Liver (tissue), 9 donors: ENCODE results near the gene AMBRA1. TPM values are rescaled to one million over a fixed set of nuclear protein-coding genes. Genes with fewer than 3 reads are reported as not detected.

Source experiments
- DNase-seq: peaks from one replicate; pipeline ENCODE4 v3.0.0-alpha.2; 2017; ENCODE audit warnings: low spot score
- H3K27ac ChIP-seq, 2 donors: one replicate each; pipeline ENCODE4 v1.7.0; 2013; ENCODE audit warnings: inconsistent platforms in 2 of 2, low read length in 2 of 2, control low read depth in 1 of 2, low read depth in 1 of 2, mild to moderate bottlenecking in 1 of 2
- H3K27me3 ChIP-seq, 4 donors: one replicate each; pipeline versions ENCODE4 v1.6.1 to v1.7.0; 2013; ENCODE audit warnings: low read length in 3 of 4, inconsistent platforms in 1 of 4, mild to moderate bottlenecking in 1 of 4, moderate library complexity in 1 of 4; ENCODE audit not compliant: control insufficient read depth in 4 of 4, insufficient read depth in 4 of 4
- H3K36me3 ChIP-seq, 4 donors: one replicate each; pipeline versions ENCODE4 v1.6.1 to v1.7.0; 2013; ENCODE audit warnings: low read length in 3 of 4, mild to moderate bottlenecking in 3 of 4, low read depth in 1 of 4, moderate library complexity in 1 of 4; ENCODE audit not compliant: control insufficient read depth in 4 of 4, insufficient read depth in 3 of 4
- H3K4me1 ChIP-seq, 4 donors: one replicate each; pipeline versions ENCODE4 v1.6.1 to v1.7.0; 2013; ENCODE audit warnings: low read length in 3 of 4, mild to moderate bottlenecking in 3 of 4, moderate library complexity in 1 of 4; ENCODE audit not compliant: control insufficient read depth in 4 of 4, insufficient read depth in 4 of 4
- H3K4me3 ChIP-seq, 3 donors: one replicate each; pipeline versions ENCODE4 v1.6.1 to v1.7.0; 2013; ENCODE audit warnings: low read length in 3 of 3, control low read depth in 1 of 3, low read depth in 1 of 3, mild to moderate bottlenecking in 1 of 3
- H3K9ac ChIP-seq, 2 donors: one replicate each; pipeline ENCODE4 v1.7.0; 2013; ENCODE audit warnings: low read length in 2 of 2, mild to moderate bottlenecking in 2 of 2, moderate library complexity in 2 of 2, control low read depth in 1 of 2, low read depth in 1 of 2
- H3K9me3 ChIP-seq, 4 donors: one replicate each; pipeline versions ENCODE4 v1.6.1 to v1.7.0; 2013; ENCODE audit warnings: low read length in 3 of 4; ENCODE audit not compliant: control insufficient read depth in 4 of 4
- EGR1 ChIP-seq, 2 donors: IDR thresholded peaks; 2 replicates each; pipeline ENCODE4 v1.6.1; 2016 to 2018; ENCODE audit warnings: antibody characterized with exemption in 2 of 2, low read depth in 2 of 2
- FOXA1 ChIP-seq: IDR thresholded peaks from 2 replicates; pipeline ENCODE4 v1.6.1; 2016; ENCODE audit warnings: antibody characterized with exemption
- FOXA2 ChIP-seq: IDR thresholded peaks from 2 replicates; pipeline ENCODE4 v1.6.1; 2016; ENCODE audit warnings: antibody characterized with exemption
- GABPA ChIP-seq, 2 donors: IDR thresholded peaks in 1 of 2; conservative IDR thresholded peaks in 1 of 2; 2 replicates each; pipeline ENCODE4 v1.6.1; 2016; ENCODE audit warnings: antibody characterized with exemption in 2 of 2, mild to moderate bottlenecking in 1 of 2, moderate library complexity in 1 of 2
- HNF4A ChIP-seq, 2 donors: conservative IDR thresholded peaks; 2 replicates each; pipeline ENCODE4 v1.6.1; 2016; ENCODE audit warnings: antibody characterized with exemption in 2 of 2, mild to moderate bottlenecking in 2 of 2
- HNF4G ChIP-seq: IDR thresholded peaks from 2 replicates; pipeline ENCODE4 v1.6.1; 2016; ENCODE audit warnings: antibody characterized with exemption
- MAX ChIP-seq: IDR thresholded peaks from 2 replicates; pipeline ENCODE4 v1.6.1; 2016; ENCODE audit warnings: antibody characterized with exemption
- NR2F2 ChIP-seq: IDR thresholded peaks from 2 replicates; pipeline ENCODE4 v1.6.1; 2016; ENCODE audit warnings: antibody characterized with exemption
- RAD21 ChIP-seq, 2 donors: IDR thresholded peaks; 2 replicates each; pipeline ENCODE4 v1.6.1; 2016; ENCODE audit warnings: antibody characterized with exemption in 2 of 2, mild to moderate bottlenecking in 2 of 2
- REST ChIP-seq: IDR thresholded peaks from 2 replicates; pipeline ENCODE4 v1.6.1; 2016; ENCODE audit warnings: antibody characterized with exemption, mild to moderate bottlenecking
- RXRA ChIP-seq, 2 donors: IDR thresholded peaks; 2 replicates each; pipeline ENCODE4 v1.6.1; 2017 to 2018; ENCODE audit warnings: antibody characterized with exemption in 2 of 2, mild to moderate bottlenecking in 1 of 2
- SP1 ChIP-seq: IDR thresholded peaks from 2 replicates; pipeline ENCODE4 v1.6.1; 2018; ENCODE audit warnings: antibody characterized with exemption, mild to moderate bottlenecking
- TAF1 ChIP-seq: conservative IDR thresholded peaks from 2 replicates; pipeline ENCODE4 v1.6.1; 2016; ENCODE audit warnings: antibody characterized with exemption, mild to moderate bottlenecking
- YY1 ChIP-seq: IDR thresholded peaks from 2 replicates; pipeline ENCODE4 v1.6.1; 2016; ENCODE audit warnings: antibody characterized with exemption, mild to moderate bottlenecking
- WGBS: extraction: QIAGEN DNeasy Blood & Tissue Kit; methylation state at CpG from one replicate; pipeline ENCODE4 v1.1.7; 2013; 5-methylcytosine and 5-hydroxymethylcytosine counted together
- polyA plus RNA-seq, 2 donors: library from polyadenylated mRNA; stranded (reverse) in 1 of 2; unstranded in 1 of 2; fragments of 200-250 nt in 1 of 2; fragments of >200 nt in 1 of 2; fragmentation: Nextera tagmentation in 1 of 2; extraction: Ambion mirVana in 1 of 2; gene quantifications; one replicate each; pipeline versions ENCODE4 v1.2.1 to v1.2.3, GENCODE V29; 2013 to 2015
- total RNA-seq, 2 donors: library from RNA; depleted of rRNA; stranded (reverse); fragments of >200 nt; gene quantifications; one replicate each; pipeline ENCODE4 v1.2.3, GENCODE V29; 2014
- TF ChIP-seq, protein P1 (sequence below): IDR thresholded peaks from 2 replicates; pipeline ENCODE4 v1.6.1; 2016; ENCODE audit warnings: antibody characterized with exemption
- donor health status: healthy.
- donor health status: healthy.
- donor health status: healthy.
- donor health status: healthy.
- donor health status: healthy.

AMBRA1 gene
- total and polyA plus RNA-seq, 4 donors, result 3.7 to 25.7 (median 15.1) TPM

GRCh38 chr11:46378811-46379481 is 214.9 kb downstream of the AMBRA1 start:
- Histone ChIP-seq H3K4me3 (no peak overlapping the region), H3K36me3 (peaks cover 6 to 38% (median 9%) of the 10 kb centered on the region in 4 donors), H3K9me3 (no peaks in the 10 kb centered on the region), H3K27me3 (no peaks in the 10 kb centered on the region), H3K27ac (no peak overlapping the region), H3K4me1 (peaks cover 4 to 13% (median 6%) of the 10 kb centered on the region in 4 donors), H3K9ac (no peak overlapping the region)
- no peak for DNase-seq
- WGBS, result 86% methylated on average over 20 of the region's 20 CpGs
- TF ChIP-seq NR2F2 (no peak), EGR1 (IDR thresholded peaks at IDR 0.05; ENCODE audit: low read depth in 2 of 2) (no peak), HNF4G (no peak), MAX (no peak), GABPA (IDR thresholded peaks at IDR 0.05 in 1 of 2, conservative IDR thresholded peaks at IDR 0.05 in 1 of 2) (no peak), RAD21 (IDR thresholded peaks at IDR 0.05) (no peak), FOXA2 (no peak), HNF4A (conservative IDR thresholded peaks at IDR 0.05) (no peak)
- TF ChIP-seq, protein P1, sequence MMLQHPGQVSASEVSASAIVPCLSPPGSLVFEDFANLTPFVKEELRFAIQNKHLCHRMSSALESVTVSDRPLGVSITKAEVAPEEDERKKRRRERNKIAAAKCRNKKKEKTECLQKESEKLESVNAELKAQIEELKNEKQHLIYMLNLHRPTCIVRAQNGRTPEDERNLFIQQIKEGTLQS, result no peak

DNA sequence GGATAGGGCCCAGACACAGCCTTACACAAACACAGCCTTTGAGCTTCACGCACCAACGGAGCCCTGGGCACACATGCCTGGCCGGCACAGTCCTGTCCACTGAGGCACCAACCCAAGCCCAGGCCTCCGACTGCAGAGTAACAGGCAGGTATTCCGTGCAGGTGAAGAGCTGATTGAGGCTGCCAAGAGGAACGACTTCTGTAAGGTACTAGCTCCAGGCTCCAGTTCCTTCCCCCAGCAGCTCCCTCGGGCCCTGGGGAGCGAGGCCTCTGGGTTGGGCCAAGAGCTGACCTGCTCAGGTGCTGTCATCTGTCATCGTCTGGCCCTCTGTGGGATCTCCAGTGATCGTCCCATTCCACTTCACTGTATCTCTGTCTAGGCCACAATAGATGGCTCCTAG is 215.5 kb downstream of the AMBRA1 start:
- no peaks in the 10 kb centered on the region for H3K27me3 ChIP-seq
- DNase-seq, result no peak
- peaks cover 6 to 41% (median 11%) of the 10 kb centered on the region in 4 donors for H3K36me3 ChIP-seq
- 91% methylated on average over 10 of the region's 10 CpGs for WGBS
- no peaks in the 10 kb centered on the region for H3K9me3 ChIP-seq
- H3K4me1 ChIP-seq, result peaks cover 4 to 13% (median 6%) of the 10 kb centered on the region in 4 donors
- no peak overlapping the region for H3K27ac ChIP-seq
- H3K4me3 ChIP-seq, result no peak overlapping the region
- no peak overlapping the region for H3K9ac ChIP-seq
- TF ChIP-seq, protein P1, result no peak
- TF ChIP-seq FOXA1, result no peak
- TF ChIP-seq MAX, result no peak
- no peak for TF ChIP-seq TAF1
- TF ChIP-seq SP1, result no peak

- no peak overlapping the region for H3K4me3 ChIP-seq
- no peaks in the 10 kb centered on the region for H3K9me3 ChIP-seq
- H3K9ac ChIP-seq, result no peak overlapping the region
- TF ChIP-seq HNF4A (conservative IDR thresholded peaks at IDR 0.05) (no peak), NR2F2 (no peak), GABPA (IDR thresholded peaks at IDR 0.05 in 1 of 2, conservative IDR thresholded peaks at IDR 0.05 in 1 of 2) (no peak), YY1 (no peak), RAD21 (IDR thresholded peaks at IDR 0.05) (no peak), FOXA1 (no peak), RXRA (IDR thresholded peaks at IDR 0.05) (no peak), REST (no peak)
- TF ChIP-seq, protein P1, result no peak
- WGBS, result 96% methylated on average over 5 of the region's 5 CpGs
- no peaks in the 10 kb centered on the region for H3K27me3 ChIP-seq
- peaks cover 4 to 13% (median 6%) of the 10 kb centered on the region in 4 donors for H3K4me1 ChIP-seq
- no peak for DNase-seq
- H3K27ac ChIP-seq, result no peak overlapping the region
- peaks cover 6 to 41% (median 11%) of the 10 kb centered on the region in 4 donors for H3K36me3 ChIP-seq
Observed at GRCh38 chr11:46377831-46378230, 216.0 kb downstream of the AMBRA1 start.
